H9 (cell line): ENCODE measurements around the gene RPS19BP1. TPM values are rescaled to one million over a fixed set of nuclear protein-coding genes. Genes with fewer than 3 reads are reported as not detected.

Source experiments
- DNase-seq: peaks from one replicate; pipeline ENCODE4 v3.0.0-alpha.2; 2017
- H2AFZ ChIP-seq: one replicate; pipeline ENCODE4 v1.6.1; 2013; ENCODE audit warnings: mild to moderate bottlenecking, low read length, control low read depth, moderate library complexity
- H2AK5ac ChIP-seq: 2 replicates; pipeline ENCODE4 v1.6.1; 2013; ENCODE audit warnings: low read length, control low read depth, mixed read lengths; ENCODE audit not compliant: insufficient read length
- H2BK120ac ChIP-seq: one replicate; pipeline ENCODE4 v1.6.1; 2013; ENCODE audit warnings: low read depth, mild to moderate bottlenecking, low read length, control low read depth, inconsistent platforms; ENCODE audit not compliant: poor library complexity, severe bottlenecking
- H2BK12ac ChIP-seq: 2 replicates; pipeline ENCODE4 v1.6.1; 2013; ENCODE audit warnings: low read length, control low read depth, mixed read lengths, low read depth; ENCODE audit not compliant: insufficient read length
- H2BK15ac ChIP-seq: 2 replicates; pipeline ENCODE4 v1.6.1; 2013; ENCODE audit warnings: low read depth, low read length, control low read depth
- H2BK20ac ChIP-seq: one replicate; pipeline ENCODE4 v1.6.1; 2013; ENCODE audit warnings: low read depth, mild to moderate bottlenecking, low read length, control low read depth, inconsistent platforms; ENCODE audit not compliant: poor library complexity, severe bottlenecking
- H2BK5ac ChIP-seq: 2 replicates; pipeline ENCODE4 v1.6.1; 2013; ENCODE audit warnings: low read length, control low read depth, mixed read lengths; ENCODE audit not compliant: insufficient read length
- H3K14ac ChIP-seq: 2 replicates; pipeline ENCODE4 v1.6.1; 2013; ENCODE audit warnings: low read length, control low read depth; ENCODE audit not compliant: insufficient read depth
- H3K18ac ChIP-seq: 2 replicates; pipeline ENCODE4 v1.6.1; 2013; ENCODE audit warnings: low read depth, mild to moderate bottlenecking, mixed read lengths, low read length, control low read depth; ENCODE audit not compliant: insufficient read length
- H3K23ac ChIP-seq: 2 replicates; pipeline ENCODE4 v1.6.1; 2013; ENCODE audit warnings: low read length, control low read depth, mixed read lengths, low read depth; ENCODE audit not compliant: insufficient read length
- H3K23me2 ChIP-seq: 2 replicates; pipeline ENCODE4 v1.6.1; 2013; ENCODE audit warnings: low read depth, mild to moderate bottlenecking, mixed read lengths, low read length, control low read depth; ENCODE audit not compliant: insufficient read length, poor library complexity, severe bottlenecking
- H3K27ac ChIP-seq: 2 replicates; pipeline ENCODE4 v1.5.1; 2013; ENCODE audit warnings: low read length, control low read depth, mixed read lengths, low read depth; ENCODE audit not compliant: insufficient read length
- H3K27me3 ChIP-seq: 2 replicates; pipeline ENCODE4 v1.6.1; 2013; ENCODE audit warnings: low read length, control low read depth, inconsistent platforms; ENCODE audit not compliant: insufficient read depth
- H3K4ac ChIP-seq: 2 replicates; pipeline ENCODE4 v1.6.1; 2013; ENCODE audit warnings: low read depth, mild to moderate bottlenecking, control low read depth, inconsistent platforms, low read length, moderate library complexity
- H3K4me1 ChIP-seq: 2 replicates; pipeline ENCODE4 v1.6.1; 2013; ENCODE audit warnings: low read length, control low read depth, inconsistent platforms; ENCODE audit not compliant: insufficient read depth
- H3K4me2 ChIP-seq: 2 replicates; pipeline ENCODE4 v1.6.1; 2013; ENCODE audit warnings: low read length, control low read depth, mixed read lengths; ENCODE audit not compliant: insufficient read length, insufficient read depth
- H3K56ac ChIP-seq: 2 replicates; pipeline ENCODE4 v1.6.1; 2013; ENCODE audit warnings: low read depth, mild to moderate bottlenecking, mixed read lengths, low read length, control low read depth; ENCODE audit not compliant: insufficient read length
- H3K79me1 ChIP-seq: 2 replicates; pipeline ENCODE4 v1.6.1; 2013; ENCODE audit warnings: low read depth, mild to moderate bottlenecking, moderate library complexity, low read length, control low read depth, inconsistent platforms; ENCODE audit not compliant: insufficient read depth, poor library complexity, severe bottlenecking
- H3K79me2 ChIP-seq: 2 replicates; pipeline ENCODE4 v1.6.1; 2013; ENCODE audit warnings: low read length, control low read depth, inconsistent platforms; ENCODE audit not compliant: insufficient read depth
- H3K9ac ChIP-seq: 2 replicates; pipeline ENCODE4 v1.6.1; 2013; ENCODE audit warnings: low read length, control low read depth, mixed read lengths; ENCODE audit not compliant: insufficient read length; ENCODE audit errors: extremely low read depth
- H3K9me3 ChIP-seq: one replicate; pipeline ENCODE4 v1.6.1; 2013; ENCODE audit warnings: low read depth, low read length, inconsistent platforms; ENCODE audit not compliant: control insufficient read depth
- H3T11ph ChIP-seq: one replicate; pipeline ENCODE4 v1.6.1; 2013; ENCODE audit warnings: mild to moderate bottlenecking, low read length, control low read depth, inconsistent platforms
- H4K20me1 ChIP-seq: one replicate; pipeline ENCODE4 v1.6.1; 2013; ENCODE audit not compliant: control insufficient read depth, insufficient read length, insufficient read depth
- H4K5ac ChIP-seq: 2 replicates; pipeline ENCODE4 v1.6.1; 2013; ENCODE audit warnings: low read depth, mild to moderate bottlenecking, mixed read lengths, low read length, control low read depth; ENCODE audit not compliant: insufficient read length
- H4K8ac ChIP-seq: replicated peaks from 2 replicates; pipeline ENCODE4 v1.6.1; 2013; ENCODE audit warnings: low read length, control low read depth, mixed read lengths, low read depth; ENCODE audit not compliant: insufficient read length
- H4K91ac ChIP-seq: 2 replicates; pipeline ENCODE4 v1.6.1; 2013; ENCODE audit warnings: low read depth, mild to moderate bottlenecking, moderate library complexity, mixed read lengths, low read length, control low read depth; ENCODE audit not compliant: insufficient read length
- H3K27ac Mint-ChIP-seq, 3 experiments: 2 replicates in 2 of 3; 3 replicates in 1 of 3; pipeline ENCODE4 v1.8.0; 2020 to 2021; ENCODE audit warnings: mixed read lengths in 3 of 3, mild to moderate bottlenecking in 1 of 3, moderate library complexity in 1 of 3
- H3K27me3 Mint-ChIP-seq: 2 replicates; pipeline ENCODE4 v1.8.0; 2021; ENCODE audit warnings: low read depth, mild to moderate bottlenecking, moderate library complexity, mixed read lengths
- H3K36me3 Mint-ChIP-seq, 3 experiments: 2 replicates in 2 of 3; 3 replicates in 1 of 3; pipeline ENCODE4 v1.8.0; 2020 to 2021; ENCODE audit warnings: low read depth in 3 of 3, mixed read lengths in 3 of 3; ENCODE audit not compliant: insufficient read depth in 1 of 3
- H3K4me1 Mint-ChIP-seq, 2 experiments: 2 replicates each; pipeline ENCODE4 v1.8.0; 2020; ENCODE audit warnings: mixed read lengths in 2 of 2
- H3K4me3 Mint-ChIP-seq, 2 experiments: 2 replicates in 1 of 2; 3 replicates in 1 of 2; pipeline ENCODE4 v1.8.0; 2020 to 2021; ENCODE audit warnings: mild to moderate bottlenecking in 2 of 2, mixed read lengths in 2 of 2, moderate library complexity in 1 of 2
- H3K9me3 Mint-ChIP-seq, 2 experiments: 2 replicates in 1 of 2; 3 replicates in 1 of 2; pipeline ENCODE4 v1.8.0; 2020; ENCODE audit warnings: mild to moderate bottlenecking in 2 of 2, mixed read lengths in 2 of 2, moderate library complexity in 1 of 2
- CTCF ChIP-seq: fragments of 200-600 bp; sonication (generic); conservative IDR thresholded peaks from 3 replicates; pipeline ENCODE4 v1.8.0; 2021; ENCODE audit warnings: antibody characterized with exemption, mild to moderate bottlenecking
- WGBS: extraction: QIAGEN DNeasy Blood & Tissue Kit; methylation state at CpG from one replicate; pipeline ENCODE4 v1.1.7; 2013; ENCODE audit warnings: missing lambda C conversion rate, low lambda C conversion rate, mixed read lengths; ENCODE audit not compliant: insufficient read length; ENCODE audit errors: extremely low coverage; 5-methylcytosine and 5-hydroxymethylcytosine counted together
- total RNA-seq: library from RNA; stranded (reverse); gene quantifications from 2 replicates; pipeline ENCODE4 v1.2.1, GENCODE V29; 2021

The RPS19BP1 gene
- total RNA-seq, 1 experiment from 2014 or later: 65.0 TPM

- H4K5ac ChIP-seq: no peak overlapping the region
- peaks cover 2% of the 10 kb centered on the region; the same call in 1 of the 2 replicates for H3K79me2 ChIP-seq
- no peak overlapping the region for H3K4me2 ChIP-seq
- H4K8ac ChIP-seq: no peak overlapping the region
- Mint-ChIP-seq H3K4me3 (peak overlapping the region in 1 of 2 experiments; percentile 8; a peak in 1 of 5 replicates), H3K9me3 (no peaks in the 10 kb centered on the region; a peak in 1 of 5 replicates), H3K27ac (peak overlapping the region in 2 of 3 experiments; percentile 19 to 28; a peak in 3 of 7 replicates), H3K4me1 (peaks cover 39 to 49% of the 10 kb centered on the region in 2 experiments), H3K36me3 (peaks cover 18 to 67% (median 55%) of the 10 kb centered on the region in 3 experiments), H3K27me3 (no peaks in the 10 kb centered on the region; the same call in 1 of the 2 replicates)
- no peak overlapping the region for H3K9ac ChIP-seq
- no peak overlapping the region for H3T11ph ChIP-seq
- H3K27me3 ChIP-seq: no peaks in the 10 kb centered on the region
- H3K23ac ChIP-seq: no peak overlapping the region
- H2BK5ac ChIP-seq: no peak overlapping the region
- no peak overlapping the region for H4K91ac ChIP-seq
- H3K4ac ChIP-seq: no peak overlapping the region
- H3K79me1 ChIP-seq: no peaks in the 10 kb centered on the region
- DNase-seq: peak; percentile 48
- whole genome bisulfite sequencing: no CpG with 5 or more reads among the region's 6 CpGs
- H3K14ac ChIP-seq: no peak overlapping the region
- H2BK12ac ChIP-seq: no peak overlapping the region
- no peak for TF ChIP-seq CTCF
- no peak overlapping the region for H3K27ac ChIP-seq
- peaks cover 6% of the 10 kb centered on the region for H3K23me2 ChIP-seq
- peaks cover 3% of the 10 kb centered on the region; the same call in 1 of the 2 replicates for H3K4me1 ChIP-seq
- no peak overlapping the region for H3K18ac ChIP-seq
- H2AK5ac ChIP-seq: no peak overlapping the region
- no peak overlapping the region for H2BK120ac ChIP-seq
- H3K56ac ChIP-seq: no peak overlapping the region
- no peaks in the 10 kb centered on the region for H3K9me3 ChIP-seq
- no peak overlapping the region for H2AFZ ChIP-seq
- peaks cover 4% of the 10 kb centered on the region for H4K20me1 ChIP-seq
- H2BK15ac ChIP-seq: no peak overlapping the region
- no peak overlapping the region for H2BK20ac ChIP-seq
Observed at GRCh38 chr22:39527481-39527961, 5.0 kb downstream of the RPS19BP1 start.
